ENCODE measurements around the gene XYLT1. TPM values are rescaled to one million over a fixed set of nuclear protein-coding genes. Genes with fewer than 3 reads are reported as not detected.

The XYLT1 gene
- total RNA-seq, 1 experiment from 2014 or later = 12.5 TPM

- BruUV-seq (replicated peaks) = no TSS peak
These were observed 402.2 kb downstream of the XYLT1 start for GRCh38 chr16:17068524-17068923.

DNA sequence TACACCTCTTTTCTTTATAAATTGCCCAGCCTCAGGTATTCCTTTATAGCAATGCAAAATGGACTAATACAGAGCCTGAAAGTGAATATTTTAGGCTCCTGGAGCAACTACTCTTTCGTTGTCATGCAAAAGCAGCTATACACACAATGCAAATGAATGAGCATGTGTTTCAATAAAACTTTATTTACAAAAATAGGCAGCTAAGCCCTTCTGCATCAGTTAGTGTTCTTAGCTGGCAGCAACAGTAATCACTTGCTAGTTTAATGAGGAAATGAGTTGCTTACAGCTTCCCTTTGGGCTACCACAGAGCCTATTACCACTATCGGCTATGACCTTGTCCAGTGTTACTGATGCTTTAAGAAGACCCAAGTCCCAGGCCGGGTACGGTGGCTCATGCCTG is 402.9 kb downstream of the XYLT1 start:
- Mint-ChIP-seq H3K9me3 (ENCODE audit: unreplicated experiment) (no peaks in the 10 kb centered on the region), H3K27ac (ENCODE audit: unreplicated experiment) (no peak overlapping the region), H3K4me1 (ENCODE audit: low read depth, unreplicated experiment) (no peaks in the 10 kb centered on the region), H3K4me3 (ENCODE audit: unreplicated experiment) (no peak overlapping the region), H3K27me3 (ENCODE audit: insufficient read depth, unreplicated experiment) (no peaks in the 10 kb centered on the region), H3K36me3 (ENCODE audit: insufficient read depth, unreplicated experiment) (no peaks in the 10 kb centered on the region)
- Histone ChIP-seq H3K4me3 (ENCODE audit: low read depth, low read length) (no peak overlapping the region), H3K36me3 (ENCODE audit: control insufficient read depth, insufficient read depth, low read length) (no peaks in the 10 kb centered on the region), H3K9me3 (no peaks in the 10 kb centered on the region), H3K4me1 (no peaks in the 10 kb centered on the region; the same call in 1 of the 2 replicates), H3K27me3 (replicated peaks; ENCODE audit: control insufficient read depth, insufficient read depth, low read length) (no peaks in the 10 kb centered on the region; the same call in 1 of the 2 replicates)
- no peak for DNase-seq
- TF ChIP-seq, protein P1, sequence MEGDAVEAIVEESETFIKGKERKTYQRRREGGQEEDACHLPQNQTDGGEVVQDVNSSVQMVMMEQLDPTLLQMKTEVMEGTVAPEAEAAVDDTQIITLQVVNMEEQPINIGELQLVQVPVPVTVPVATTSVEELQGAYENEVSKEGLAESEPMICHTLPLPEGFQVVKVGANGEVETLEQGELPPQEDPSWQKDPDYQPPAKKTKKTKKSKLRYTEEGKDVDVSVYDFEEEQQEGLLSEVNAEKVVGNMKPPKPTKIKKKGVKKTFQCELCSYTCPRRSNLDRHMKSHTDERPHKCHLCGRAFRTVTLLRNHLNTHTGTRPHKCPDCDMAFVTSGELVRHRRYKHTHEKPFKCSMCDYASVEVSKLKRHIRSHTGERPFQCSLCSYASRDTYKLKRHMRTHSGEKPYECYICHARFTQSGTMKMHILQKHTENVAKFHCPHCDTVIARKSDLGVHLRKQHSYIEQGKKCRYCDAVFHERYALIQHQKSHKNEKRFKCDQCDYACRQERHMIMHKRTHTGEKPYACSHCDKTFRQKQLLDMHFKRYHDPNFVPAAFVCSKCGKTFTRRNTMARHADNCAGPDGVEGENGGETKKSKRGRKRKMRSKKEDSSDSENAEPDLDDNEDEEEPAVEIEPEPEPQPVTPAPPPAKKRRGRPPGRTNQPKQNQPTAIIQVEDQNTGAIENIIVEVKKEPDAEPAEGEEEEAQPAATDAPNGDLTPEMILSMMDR (IDR thresholded peaks at IDR 0.05; ENCODE audit: insufficient read depth in 1 of 2, low read depth in 1 of 2, low read length in 1 of 2, severe bottlenecking in 1 of 2, unreplicated experiment in 1 of 2) = no peak
- intact Hi-C loops (cut with micrococcal nuclease; ENCODE audit: unreplicated experiment) = no loop called here
- CTCF ChIA-PET = no interaction called here
- BruUV-seq (replicated peaks) = no TSS peak
- POLR2A ChIA-PET = no interaction called here

More at GRCh38 chr16:17068524-17068923, 402.2 kb downstream of the XYLT1 start:
- TF ChIP-seq, protein P1 (IDR thresholded peaks at IDR 0.05; ENCODE audit: insufficient read depth in 1 of 2, low read depth in 1 of 2, low read length in 1 of 2, severe bottlenecking in 1 of 2, unreplicated experiment in 1 of 2) = no peak
- no peak overlapping the region for H3K4me3 Mint-ChIP-seq (ENCODE audit: unreplicated experiment)
- CTCF ChIA-PET = no interaction called here
- no peaks in the 10 kb centered on the region for H3K4me1 Mint-ChIP-seq (ENCODE audit: low read depth, unreplicated experiment)
- no peaks in the 10 kb centered on the region; the same call in 1 of the 2 replicates for H3K4me1 ChIP-seq
- H3K27me3 ChIP-seq (replicated peaks; ENCODE audit: control insufficient read depth, insufficient read depth, low read length) = no peaks in the 10 kb centered on the region; the same call in 1 of the 2 replicates
- H3K27me3 Mint-ChIP-seq (ENCODE audit: insufficient read depth, unreplicated experiment) = no peaks in the 10 kb centered on the region
- H3K36me3 Mint-ChIP-seq (ENCODE audit: insufficient read depth, unreplicated experiment) = no peaks in the 10 kb centered on the region
- no peaks in the 10 kb centered on the region for H3K36me3 ChIP-seq (ENCODE audit: control insufficient read depth, insufficient read depth, low read length)
- H3K9me3 Mint-ChIP-seq (ENCODE audit: unreplicated experiment) = no peaks in the 10 kb centered on the region
- no peak for DNase-seq
- no peaks in the 10 kb centered on the region for H3K9me3 ChIP-seq
- POLR2A ChIA-PET = no interaction called here
- intact Hi-C loops (cut with micrococcal nuclease; ENCODE audit: unreplicated experiment) = no loop called here
- H3K27ac Mint-ChIP-seq (ENCODE audit: unreplicated experiment) = no peak overlapping the region
- no peak overlapping the region for H3K4me3 ChIP-seq (ENCODE audit: low read depth, low read length)

- BruUV-seq (replicated peaks) = no TSS peak
- no peak overlapping the region for H3K4me3 Mint-ChIP-seq (ENCODE audit: unreplicated experiment)
- CTCF ChIA-PET = interaction anchor here (0.6 kb wide), 1 partner anchor 121 kb away, joined by 3 read pairs; no protein-coding TSS in a partner anchor
These were observed 407.3 kb downstream of the XYLT1 start for GRCh38 chr16:17063201-17064139.

More at GRCh38 chr16:17063201-17064139, 407.3 kb downstream of the XYLT1 start:
- no peak overlapping the region for H3K27ac Mint-ChIP-seq (ENCODE audit: unreplicated experiment)
- no peak overlapping the region for H3K4me3 ChIP-seq (ENCODE audit: low read depth, low read length)
- no peak for DNase-seq
- H3K4me1 Mint-ChIP-seq (ENCODE audit: low read depth, unreplicated experiment) = no peaks in the 10 kb centered on the region
- no peaks in the 10 kb centered on the region for H3K27me3 ChIP-seq (replicated peaks; ENCODE audit: control insufficient read depth, insufficient read depth, low read length)
- no peaks in the 10 kb centered on the region for H3K36me3 ChIP-seq (ENCODE audit: control insufficient read depth, insufficient read depth, low read length)
- intact Hi-C loops (cut with micrococcal nuclease; ENCODE audit: unreplicated experiment) = no loop called here
- no peaks in the 10 kb centered on the region for H3K9me3 ChIP-seq
- POLR2A ChIA-PET = no interaction called here
- H3K36me3 Mint-ChIP-seq (ENCODE audit: insufficient read depth, unreplicated experiment) = no peaks in the 10 kb centered on the region
- peaks cover 2% of the 10 kb centered on the region for H3K9me3 Mint-ChIP-seq (ENCODE audit: unreplicated experiment)
- TF ChIP-seq, protein P1 (IDR thresholded peaks at IDR 0.05; ENCODE audit: insufficient read depth in 1 of 2, low read depth in 1 of 2, low read length in 1 of 2, severe bottlenecking in 1 of 2, unreplicated experiment in 1 of 2) = no peak
- no peaks in the 10 kb centered on the region; the same call in 1 of the 2 replicates for H3K4me1 ChIP-seq
- H3K27me3 Mint-ChIP-seq (ENCODE audit: insufficient read depth, unreplicated experiment) = no peaks in the 10 kb centered on the region
